ENCODE measurements around the gene PRDM15.

PRDM15 gene

DNA sequence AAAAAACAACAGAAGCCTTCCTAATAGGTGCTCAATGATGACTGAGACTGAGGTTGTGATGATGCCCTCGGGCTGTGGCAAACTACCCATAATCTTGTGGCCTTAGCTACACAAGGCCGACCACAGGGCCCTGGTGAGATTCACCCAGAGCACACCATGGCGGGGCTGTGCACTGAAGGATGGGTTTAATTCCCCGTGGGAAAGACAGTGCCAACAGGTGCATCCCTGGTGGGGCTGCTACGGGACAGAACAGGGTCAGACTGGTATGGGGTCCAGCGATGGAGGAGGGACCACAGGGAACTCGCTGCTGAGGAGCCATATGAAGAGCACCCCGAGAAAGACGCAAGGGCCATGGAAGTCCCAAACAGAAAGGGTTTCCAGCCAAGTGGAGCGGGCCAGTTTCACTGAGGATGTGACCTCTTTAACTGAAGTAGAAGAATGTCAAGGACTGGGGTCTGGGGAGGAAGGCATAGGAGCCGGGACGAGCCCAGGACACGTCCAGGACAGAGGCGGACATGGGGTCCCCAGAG lies 21.3 kb downstream of the PRDM15 start:
- H3K9me3 ChIP-seq (ENCODE audit: severe bottlenecking): no peaks in the 10 kb centered on the region
- H3K4me1 ChIP-seq (ENCODE audit: insufficient read depth, poor library complexity, severe bottlenecking): no peaks in the 10 kb centered on the region
- H3K27ac ChIP-seq (ENCODE audit: poor library complexity, severe bottlenecking): no peak overlapping the region
- peaks cover 70% of the 10 kb centered on the region for H3K36me3 ChIP-seq (ENCODE audit: low read depth)
- ATAC-seq (ENCODE audit: low read depth) (no peak), DNase-seq (ENCODE audit: low spot score) (no peak)
- H3K27me3 ChIP-seq (ENCODE audit: insufficient read depth, poor library complexity, severe bottlenecking): no peaks in the 10 kb centered on the region
- H3K4me3 ChIP-seq (ENCODE audit: severe bottlenecking): no peak overlapping the region
- no peak for TF ChIP-seq CTCF (IDR thresholded peaks at IDR 0.05; ENCODE audit: poor library complexity, severe bottlenecking)

DNA sequence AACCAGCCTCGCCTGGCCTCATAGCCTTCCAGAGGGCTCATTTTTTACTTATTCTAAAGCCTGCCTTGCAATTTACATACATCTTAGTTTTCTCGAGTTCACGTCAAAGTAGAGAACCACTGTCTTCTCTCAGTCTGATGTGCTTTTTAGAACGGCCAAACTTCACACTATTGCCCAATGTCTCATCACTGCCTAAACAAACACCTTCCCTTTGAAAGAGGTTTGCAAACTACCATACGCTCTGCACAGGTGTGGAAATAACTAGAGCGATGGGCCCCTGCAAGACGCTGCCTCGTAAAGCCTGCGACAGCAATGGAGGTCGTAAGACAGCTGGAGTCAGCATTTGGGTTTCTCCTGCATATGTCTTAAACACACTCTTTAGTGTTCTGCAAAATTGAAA lies 22.6 kb downstream of the PRDM15 start:
- Histone ChIP-seq H3K36me3 (ENCODE audit: low read depth) (peaks cover 75% of the 10 kb centered on the region), H3K27ac (ENCODE audit: poor library complexity, severe bottlenecking) (no peak overlapping the region), H3K4me3 (ENCODE audit: severe bottlenecking) (no peak overlapping the region), H3K27me3 (ENCODE audit: insufficient read depth, poor library complexity, severe bottlenecking) (no peaks in the 10 kb centered on the region), H3K4me1 (ENCODE audit: insufficient read depth, poor library complexity, severe bottlenecking) (no peaks in the 10 kb centered on the region), H3K9me3 (ENCODE audit: severe bottlenecking) (no peaks in the 10 kb centered on the region)
- ATAC-seq (ENCODE audit: low read depth) (no peak), DNase-seq (ENCODE audit: low spot score) (no peak)
- TF ChIP-seq CTCF (IDR thresholded peaks at IDR 0.05; ENCODE audit: poor library complexity, severe bottlenecking): no peak

GRCh38 chr21:41854426-41854995 lies 24.6 kb downstream of the PRDM15 start:
- H3K4me3 ChIP-seq (ENCODE audit: severe bottlenecking): no peak overlapping the region
- no peaks in the 10 kb centered on the region for H3K9me3 ChIP-seq (ENCODE audit: severe bottlenecking)
- H3K4me1 ChIP-seq (ENCODE audit: insufficient read depth, poor library complexity, severe bottlenecking): no peaks in the 10 kb centered on the region
- TF ChIP-seq CTCF (IDR thresholded peaks at IDR 0.05; ENCODE audit: poor library complexity, severe bottlenecking): no peak
- no peaks in the 10 kb centered on the region for H3K27me3 ChIP-seq (ENCODE audit: insufficient read depth, poor library complexity, severe bottlenecking)
- DNase-seq (ENCODE audit: low spot score) (no peak), ATAC-seq (ENCODE audit: low read depth) (no peak)
- no peak overlapping the region for H3K27ac ChIP-seq (ENCODE audit: poor library complexity, severe bottlenecking)
- peaks cover 76% of the 10 kb centered on the region for H3K36me3 ChIP-seq (ENCODE audit: low read depth)

GRCh38 chr21:41852929-41853320 lies 26.2 kb downstream of the PRDM15 start:
- no peak for ATAC-seq (ENCODE audit: low read depth)
- H3K27ac ChIP-seq (ENCODE audit: poor library complexity, severe bottlenecking): no peak overlapping the region
- TF ChIP-seq CTCF (IDR thresholded peaks at IDR 0.05; ENCODE audit: poor library complexity, severe bottlenecking): no peak
- DNase-seq (ENCODE audit: low spot score): no peak
- no peak overlapping the region for H3K4me3 ChIP-seq (ENCODE audit: severe bottlenecking)
- H3K36me3 ChIP-seq (ENCODE audit: low read depth): peaks cover 82% of the 10 kb centered on the region
- no peaks in the 10 kb centered on the region for H3K4me1 ChIP-seq (ENCODE audit: insufficient read depth, poor library complexity, severe bottlenecking)
- no peaks in the 10 kb centered on the region for H3K9me3 ChIP-seq (ENCODE audit: severe bottlenecking)
- no peaks in the 10 kb centered on the region for H3K27me3 ChIP-seq (ENCODE audit: insufficient read depth, poor library complexity, severe bottlenecking)

GRCh38 chr21:41852151-41852928 lies 26.8 kb downstream of the PRDM15 start:
- no peak overlapping the region for H3K4me3 ChIP-seq (ENCODE audit: severe bottlenecking)
- H3K36me3 ChIP-seq (ENCODE audit: low read depth): peaks cover 82% of the 10 kb centered on the region
- H3K9me3 ChIP-seq (ENCODE audit: severe bottlenecking): no peaks in the 10 kb centered on the region
- TF ChIP-seq CTCF (IDR thresholded peaks at IDR 0.05; ENCODE audit: poor library complexity, severe bottlenecking): no peak
- H3K27ac ChIP-seq (ENCODE audit: poor library complexity, severe bottlenecking): no peak overlapping the region
- no peak for ATAC-seq (ENCODE audit: low read depth)
- no peaks in the 10 kb centered on the region for H3K27me3 ChIP-seq (ENCODE audit: insufficient read depth, poor library complexity, severe bottlenecking)
- no peaks in the 10 kb centered on the region for H3K4me1 ChIP-seq (ENCODE audit: insufficient read depth, poor library complexity, severe bottlenecking)
- no peak for DNase-seq (ENCODE audit: low spot score)
